Sciatic nerve (tissue), 2 donors: ENCODE measurements around the gene SERP2. TPM values are rescaled to one million over a fixed set of nuclear protein-coding genes. Genes with fewer than 3 reads are reported as not detected.

Experiments used
- ATAC-seq: fragments of 200-7000 bp; cut with Tn5 transposase; one replicate; pipeline ENCODE4 v1.9.1; 2020; ENCODE audit warnings: mild to moderate bottlenecking, moderate library complexity
- DNase-seq: peaks from one replicate; pipeline ENCODE4 v3.0.0-alpha.2; 2020; ENCODE audit warnings: low spot score
- intact Hi-C: fragments of 100-400 bp; cut with DNase I; formaldehyde crosslinking; loops from one replicate; pipeline ENCODE4 v1.14.2; 2022
- total RNA-seq: library from RNA; stranded (reverse); fragmentation: NEBNext Ultra II Directional; extraction: Animal tissue kit (Norgen Biotek cat#: 25700); gene quantifications from one replicate; pipeline ENCODE4 v1.2.1, GENCODE V29; 2021
- donor health status: DM: no; HTN: no; CAD: no.
- donor health status: DM: no; HTN: no; CAD: no.

SERP2 gene
- total RNA-seq, 1 donor from 2014 or later: 9.6 TPM

DNA sequence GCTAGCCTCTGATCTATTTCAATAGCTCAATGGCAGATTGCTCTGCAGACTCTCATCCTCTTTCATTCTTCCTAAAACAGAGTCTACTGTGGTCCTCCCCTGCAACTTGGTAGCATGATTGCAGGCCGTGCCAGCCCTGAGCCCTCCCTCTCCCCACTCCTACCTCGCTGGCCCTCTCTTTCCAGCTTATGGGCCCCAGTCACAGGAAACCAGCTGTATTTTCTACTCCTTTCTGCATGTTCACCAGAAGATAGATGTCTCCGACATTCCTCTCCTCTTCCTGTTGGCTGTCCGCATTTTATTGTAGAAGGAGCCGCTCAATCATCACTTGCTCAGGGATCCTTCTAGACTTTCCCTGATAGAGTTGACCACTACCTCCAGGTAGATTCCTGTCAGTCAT, 50.2 kb downstream of the SERP2 start:
- ATAC-seq (no peak), DNase-seq (no peak)
- intact Hi-C loops: no loop called here

DNA sequence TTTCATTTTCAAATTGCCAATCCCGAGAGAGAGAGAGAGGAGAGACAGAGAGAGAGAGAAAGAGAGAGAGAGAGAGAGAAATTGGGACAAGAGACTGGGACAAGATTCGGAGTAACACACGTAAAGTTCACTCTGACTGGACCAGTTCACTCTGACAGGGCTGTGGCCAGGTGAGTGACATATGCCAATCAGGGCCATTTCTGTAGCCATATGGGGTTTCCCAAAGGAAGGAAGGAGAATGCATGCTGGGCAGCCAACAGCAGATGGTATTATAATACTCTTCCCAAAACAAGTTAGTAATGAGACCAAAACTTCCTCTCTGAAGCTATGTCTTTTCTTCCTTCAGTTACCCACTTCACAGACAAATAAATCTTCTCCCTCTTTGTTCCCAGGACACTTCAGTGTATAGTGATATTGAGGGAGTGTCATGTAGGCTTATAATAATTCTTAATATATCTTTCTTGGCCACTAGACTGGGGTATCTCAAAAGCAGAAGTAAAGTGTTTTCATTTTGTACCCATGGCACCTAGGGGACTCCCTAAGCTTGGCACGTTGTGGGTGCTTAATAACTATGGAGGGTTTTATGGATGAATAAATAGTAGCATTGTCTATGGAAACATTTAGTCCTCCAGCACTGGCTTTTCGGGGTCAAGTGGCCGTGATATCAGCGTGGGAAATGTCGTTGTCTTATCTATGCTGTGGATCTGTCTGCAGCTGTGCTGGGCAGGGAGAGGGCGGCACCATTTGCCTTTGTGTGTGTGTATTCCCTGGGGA, 51.6 kb downstream of the SERP2 start:
- no peak for ATAC-seq

DNA sequence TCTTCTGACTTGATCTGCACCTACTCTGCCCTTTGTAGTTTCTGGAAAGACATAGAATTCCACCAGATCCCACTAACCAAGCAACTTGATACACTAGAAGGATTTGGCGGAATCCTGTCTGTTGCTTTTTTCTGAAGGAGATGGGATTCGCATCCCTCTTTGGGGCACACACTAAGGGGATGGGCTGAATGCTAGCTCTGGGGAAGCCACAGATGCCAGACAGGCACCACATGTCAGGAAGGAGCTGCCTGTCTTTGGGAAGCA, 52.1 kb downstream of the SERP2 start:
- intact Hi-C loops: no loop called here
- no peak for ATAC-seq

More for the DNA sequence above, 51.6 kb downstream of the SERP2 start:
- no peak for DNase-seq
- intact Hi-C loops: no loop called here

DNA sequence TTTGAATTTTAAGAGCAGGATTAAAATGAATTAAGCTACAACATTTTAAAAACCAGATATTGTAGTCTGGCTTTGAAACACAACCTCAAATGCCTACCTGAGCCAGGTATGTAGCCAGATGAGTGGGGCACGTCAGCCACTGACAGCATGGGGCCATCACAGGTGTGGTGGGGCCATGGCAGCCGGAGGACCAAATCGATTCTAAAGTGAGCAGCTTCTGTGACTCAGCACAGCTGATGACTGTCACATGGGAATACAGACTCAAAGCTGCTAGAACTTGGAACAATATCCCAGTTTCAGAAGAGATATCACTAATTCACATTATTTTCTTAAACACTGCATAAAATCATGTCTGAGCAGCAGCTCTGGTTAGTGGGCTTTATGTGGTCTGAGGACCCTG, 52.8 kb downstream of the SERP2 start:
- ATAC-seq (no peak), DNase-seq (no peak)
- intact Hi-C loops: no loop called here

More for the DNA sequence above, 52.1 kb downstream of the SERP2 start:
- no peak for DNase-seq

DNA sequence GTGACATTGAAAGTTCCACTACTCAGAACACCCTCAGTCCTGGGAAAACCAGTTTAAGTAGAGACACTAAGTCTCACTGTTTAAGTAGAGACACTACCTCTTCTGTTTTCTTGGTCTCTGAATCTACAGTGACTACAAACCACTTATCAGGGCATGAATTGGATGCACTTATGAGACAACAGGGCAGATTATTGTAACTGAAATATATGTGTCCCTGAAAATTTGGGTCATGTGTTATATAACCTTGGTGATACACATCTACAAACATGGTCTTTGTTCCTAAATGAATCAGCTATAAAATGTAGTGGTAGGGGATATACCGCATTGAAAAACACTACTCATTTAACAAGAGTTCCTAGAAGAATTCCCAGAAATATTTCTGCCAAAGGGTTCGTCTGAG, 55.7 kb downstream of the SERP2 start:
- no peak for DNase-seq
- intact Hi-C loops: no loop called here
- no peak for ATAC-seq

DNA sequence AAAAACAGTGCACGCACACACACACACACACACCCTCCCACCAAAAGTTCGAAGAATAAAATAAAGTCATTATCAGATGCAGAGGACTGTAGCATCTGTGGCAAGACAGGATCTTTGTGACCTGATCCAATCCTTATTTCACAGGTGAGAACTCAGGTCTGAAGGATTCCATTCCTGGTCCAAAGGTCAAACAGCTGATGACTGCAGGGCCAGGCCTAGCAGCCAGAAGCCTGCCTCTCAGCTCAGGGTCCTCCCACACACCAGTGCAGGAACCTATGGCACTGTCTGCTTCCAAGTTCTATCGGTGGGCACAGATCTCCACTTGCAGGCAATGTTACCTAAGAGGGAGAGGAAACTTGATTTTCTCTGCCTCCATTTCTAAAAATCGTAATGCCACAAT, 57.5 kb downstream of the SERP2 start:
- intact Hi-C loops: loop anchor here (10.0 kb wide), 2 partner anchors 386 to 526 kb away; no protein-coding TSS in a partner anchor
- DNase-seq (no peak), ATAC-seq (no peak)

DNA sequence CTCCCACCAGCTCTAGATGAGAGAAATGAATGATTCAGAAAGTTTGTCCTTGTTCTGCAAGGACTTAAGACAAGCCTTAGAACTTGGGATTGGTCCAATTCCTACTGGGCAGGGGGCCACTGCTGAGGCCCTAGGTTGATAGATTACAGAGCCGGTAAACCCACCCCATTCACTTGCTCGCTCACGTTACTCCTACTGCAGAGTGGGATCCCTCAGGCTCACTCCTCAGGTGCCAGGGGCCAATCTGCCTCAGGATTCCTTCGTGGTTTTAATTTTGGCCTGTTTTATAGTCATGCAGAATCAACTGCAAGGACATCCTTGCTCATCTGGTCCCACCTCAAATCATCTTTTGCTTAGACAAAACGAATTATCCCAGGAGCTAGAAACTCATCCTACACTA, 59.0 kb downstream of the SERP2 start:
- DNase-seq (no peak), ATAC-seq (no peak)
- intact Hi-C loops: loop anchor here (10.0 kb wide), 2 partner anchors 388 to 528 kb away; no protein-coding TSS in a partner anchor

DNA sequence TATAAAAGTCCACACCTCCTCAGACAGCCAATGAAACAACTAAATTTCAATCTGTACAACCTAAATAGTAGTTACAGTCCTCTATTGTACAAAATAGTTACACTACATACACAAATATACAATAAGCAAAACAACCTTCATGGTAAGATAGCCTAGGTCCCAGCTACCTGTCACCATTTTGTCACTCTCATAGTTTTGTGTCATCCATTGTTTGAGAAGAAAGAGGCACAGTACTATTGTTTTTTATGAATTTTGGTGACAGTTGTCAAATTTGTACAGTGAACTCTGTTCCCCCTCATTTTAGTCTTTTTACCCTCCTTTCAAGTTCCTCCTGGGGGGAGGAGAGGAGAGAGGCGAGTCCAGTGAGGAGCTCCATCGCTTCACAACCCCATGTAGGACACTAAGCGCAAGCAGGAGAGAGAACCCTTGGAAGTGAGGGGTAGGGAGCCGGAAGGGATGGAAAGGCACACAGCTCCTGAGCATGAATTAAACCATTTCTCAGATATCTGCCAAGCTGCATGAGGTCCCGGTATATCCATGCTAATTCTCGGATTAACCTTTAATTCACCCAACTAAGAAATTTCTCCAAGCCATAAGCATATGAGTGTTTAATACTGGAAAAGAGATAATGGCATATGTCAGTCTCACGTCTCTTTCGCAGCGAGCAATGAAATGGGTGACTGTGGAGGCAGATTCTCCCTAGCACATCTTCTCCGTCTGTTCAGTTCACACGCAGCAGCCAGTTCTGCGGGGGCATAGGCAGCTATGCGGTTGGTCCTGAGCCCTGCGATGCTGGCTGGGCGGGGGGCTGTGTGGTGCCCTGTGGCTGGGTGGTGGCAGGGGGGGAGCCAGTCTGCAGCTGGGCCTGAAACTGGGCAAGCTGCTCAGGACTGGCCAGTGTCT, 60.5 kb downstream of the SERP2 start:
- intact Hi-C loops: loop anchor here (10.0 kb wide), 2 partner anchors 389 to 529 kb away; no protein-coding TSS in a partner anchor
- ATAC-seq: no peak
- no peak for DNase-seq

DNA sequence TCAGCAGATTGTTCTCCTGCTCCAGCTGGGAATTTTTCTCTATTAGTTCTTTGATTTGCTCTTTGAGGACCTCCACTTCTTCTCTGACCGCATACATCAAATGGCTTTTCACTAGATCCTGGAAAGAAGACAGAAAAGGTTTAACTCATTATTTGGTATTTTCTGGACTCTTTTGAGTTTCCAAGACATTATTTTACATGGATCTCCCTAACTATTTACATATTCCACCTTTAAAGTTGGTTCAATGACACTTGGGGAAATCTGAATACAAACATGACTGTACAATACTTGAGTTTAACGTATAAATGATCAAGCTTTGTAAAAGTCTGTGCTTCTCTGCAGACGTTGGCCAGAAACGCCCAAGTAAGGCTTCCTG, 61.1 kb downstream of the SERP2 start:
- no peak for DNase-seq
- intact Hi-C loops: loop anchor here (10.0 kb wide), 2 partner anchors 390 to 530 kb away; no protein-coding TSS in a partner anchor
- ATAC-seq: no peak

DNA sequence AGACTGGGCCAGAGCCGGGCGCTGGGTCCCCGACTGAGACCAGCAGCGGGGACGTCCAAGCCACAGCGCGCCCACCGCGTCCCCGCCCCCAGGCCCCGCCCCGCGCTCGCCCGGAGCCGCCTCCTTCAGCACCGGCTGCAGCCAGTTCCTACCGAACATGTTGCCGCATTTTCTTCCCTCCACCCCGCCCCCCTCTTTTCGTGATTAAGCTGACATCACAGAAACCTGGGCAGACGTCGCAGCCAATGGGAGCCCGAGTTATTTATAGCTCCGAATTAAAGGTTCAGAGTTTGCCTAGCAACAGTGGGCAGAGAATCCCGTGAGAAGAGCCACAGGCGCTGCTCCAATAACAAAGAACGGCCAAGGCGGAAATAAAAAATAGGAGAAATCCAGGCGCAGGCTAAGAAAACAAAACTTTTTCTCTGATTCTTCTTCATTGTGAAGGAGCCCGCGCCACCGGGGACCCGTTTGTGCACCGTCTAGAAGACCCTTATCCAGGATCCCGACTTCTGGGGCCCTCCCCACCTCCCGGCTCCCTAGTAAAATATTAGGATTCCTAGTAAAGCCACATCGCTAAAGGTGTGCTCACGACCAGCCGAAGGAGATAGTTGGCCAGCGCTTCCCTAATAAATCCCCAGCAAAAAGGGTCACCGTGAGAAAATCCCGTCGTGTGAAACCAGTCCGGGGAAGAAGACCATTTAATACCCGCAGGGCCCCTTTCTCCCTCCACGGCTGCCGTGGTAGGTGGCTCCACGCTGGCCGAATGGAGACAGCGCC, 61.7 kb downstream of the SERP2 start:
- peak; percentile 97 for DNase-seq
- ATAC-seq: peak; percentile 88
- intact Hi-C loops: loop anchor here (10.0 kb wide), 2 partner anchors 391 to 531 kb away; no protein-coding TSS in a partner anchor

DNA sequence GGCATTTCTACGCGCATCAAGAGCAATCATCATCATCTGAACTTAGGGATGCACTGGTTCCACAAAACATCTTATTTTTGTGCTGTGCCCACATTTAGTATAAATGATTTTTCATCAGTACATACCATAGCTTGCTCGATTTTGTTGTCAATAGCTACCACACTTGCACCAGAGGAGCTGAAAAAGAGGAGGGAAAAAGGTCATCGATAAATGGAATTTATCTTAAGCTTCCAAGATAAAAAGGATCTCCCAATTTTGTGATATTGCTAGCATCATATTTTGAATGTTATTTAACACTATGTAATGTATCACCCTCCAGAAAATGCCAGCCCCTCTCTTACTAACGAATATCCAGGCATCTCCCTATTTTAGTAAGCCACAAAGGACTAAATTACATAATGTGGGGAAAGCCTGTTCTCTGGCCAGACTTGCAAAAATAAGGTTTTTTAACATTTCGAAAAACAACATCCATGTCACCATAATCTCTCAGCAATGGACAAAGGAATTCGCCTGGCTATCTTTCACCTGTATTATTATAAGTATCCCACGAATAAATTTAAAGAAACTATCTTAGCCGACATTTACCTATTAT, 62.4 kb downstream of the SERP2 start:
- intact Hi-C loops: loop anchor here (10.0 kb wide), 2 partner anchors 391 to 531 kb away; no protein-coding TSS in a partner anchor
- DNase-seq (no peak), ATAC-seq (no peak)

DNA sequence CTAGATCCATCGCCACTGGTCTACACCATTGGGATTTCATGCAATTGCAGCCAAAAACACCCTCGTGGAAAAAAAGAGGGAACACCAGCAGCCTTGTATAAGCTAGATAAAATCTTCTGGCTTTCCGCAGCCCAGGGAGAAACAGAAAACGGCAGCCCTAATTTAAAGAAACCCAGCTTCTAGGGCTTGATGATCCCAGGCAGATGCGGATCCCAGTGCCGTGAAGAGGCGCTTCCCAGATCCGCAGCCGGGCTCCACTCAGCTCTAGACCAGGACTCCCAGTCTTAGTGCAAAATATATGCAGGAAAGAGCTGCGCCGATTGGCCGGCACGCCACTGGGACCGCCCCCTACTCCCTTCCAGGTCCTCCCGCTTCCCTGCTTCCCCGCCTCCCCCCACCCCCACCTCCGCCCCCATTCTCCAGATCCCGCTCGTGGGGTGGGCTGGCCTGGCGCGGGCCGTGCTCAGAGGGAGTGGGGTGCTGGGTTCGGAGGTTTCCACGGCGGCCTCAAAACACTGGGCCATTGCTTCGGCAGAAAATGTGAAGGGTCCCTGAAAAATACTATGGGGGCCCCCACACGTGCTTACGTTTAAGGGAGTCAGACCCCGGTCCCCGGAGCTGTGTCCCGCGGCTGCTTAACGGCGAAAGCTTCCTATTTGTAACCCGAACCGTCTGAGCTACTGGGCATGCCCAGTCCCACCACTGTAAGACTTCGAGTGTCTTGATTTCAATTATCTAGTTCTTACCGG, 63.1 kb downstream of the SERP2 start:
- ATAC-seq (peak; percentile 95), DNase-seq (peak; percentile 96)
- intact Hi-C loops: loop anchor here (10.0 kb wide), 2 partner anchors 392 to 532 kb away; no protein-coding TSS in a partner anchor

DNA sequence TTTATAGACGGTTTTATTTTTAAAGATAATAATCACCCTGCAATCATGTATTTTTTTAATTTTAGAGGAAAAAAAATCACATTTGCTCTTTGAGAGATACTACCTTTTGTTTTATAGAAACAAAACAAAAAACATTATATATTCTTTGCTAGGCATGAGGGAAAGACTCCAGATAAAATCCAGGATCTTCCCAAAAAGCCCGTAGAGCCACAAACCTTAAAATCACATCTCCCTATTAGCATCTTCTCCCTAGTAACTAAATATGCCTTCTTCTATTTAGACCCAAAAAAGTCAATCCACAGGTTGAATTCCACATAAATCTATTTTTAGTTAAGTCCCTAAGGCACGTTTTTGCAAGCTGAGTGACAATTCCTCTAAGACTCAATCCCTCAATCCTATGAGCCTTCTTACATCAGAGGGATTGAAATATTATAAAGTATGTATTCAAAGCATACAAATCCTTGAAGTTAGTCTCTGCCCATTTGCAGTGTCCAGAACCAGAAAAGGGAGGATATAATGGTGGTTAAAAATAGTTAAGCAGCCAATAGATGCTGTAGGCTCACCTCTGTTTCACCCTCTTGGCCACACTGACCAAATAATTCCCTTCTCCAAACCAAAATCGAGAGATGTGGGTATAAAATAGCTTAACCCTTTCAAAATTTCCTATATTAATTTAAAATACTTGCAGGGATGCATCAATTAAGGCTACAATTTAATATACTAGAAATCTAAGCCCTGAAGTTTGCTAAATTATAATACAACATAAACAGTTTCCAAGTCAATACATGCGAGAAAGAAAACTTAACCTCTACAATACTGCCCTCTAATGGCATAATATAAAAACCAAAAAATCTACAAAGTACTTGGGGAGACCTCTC, 64.0 kb downstream of the SERP2 start:
- DNase-seq: no peak
- ATAC-seq: no peak
- intact Hi-C loops: loop anchor here (10.0 kb wide), 2 partner anchors 393 to 533 kb away; no protein-coding TSS in a partner anchor

DNA sequence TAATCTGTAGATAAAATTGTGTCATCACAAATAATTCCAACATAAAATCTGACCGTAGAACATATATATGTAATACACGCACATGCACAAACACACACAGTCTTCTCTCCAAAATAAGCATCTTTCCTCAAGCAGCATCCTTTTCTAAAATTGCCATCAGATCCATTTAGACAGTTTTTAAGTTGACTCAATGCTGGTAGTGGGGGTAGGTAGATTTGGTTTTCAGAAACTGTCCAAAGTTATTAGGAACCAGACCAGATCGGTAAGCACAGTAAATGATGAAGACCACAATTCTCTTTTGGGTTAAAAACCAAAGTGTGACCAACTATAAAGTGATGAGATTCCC, 64.6 kb downstream of the SERP2 start:
- no peak for ATAC-seq
- DNase-seq: no peak
- intact Hi-C loops: loop anchor here (10.0 kb wide), 2 partner anchors 393 to 533 kb away; no protein-coding TSS in a partner anchor

DNA sequence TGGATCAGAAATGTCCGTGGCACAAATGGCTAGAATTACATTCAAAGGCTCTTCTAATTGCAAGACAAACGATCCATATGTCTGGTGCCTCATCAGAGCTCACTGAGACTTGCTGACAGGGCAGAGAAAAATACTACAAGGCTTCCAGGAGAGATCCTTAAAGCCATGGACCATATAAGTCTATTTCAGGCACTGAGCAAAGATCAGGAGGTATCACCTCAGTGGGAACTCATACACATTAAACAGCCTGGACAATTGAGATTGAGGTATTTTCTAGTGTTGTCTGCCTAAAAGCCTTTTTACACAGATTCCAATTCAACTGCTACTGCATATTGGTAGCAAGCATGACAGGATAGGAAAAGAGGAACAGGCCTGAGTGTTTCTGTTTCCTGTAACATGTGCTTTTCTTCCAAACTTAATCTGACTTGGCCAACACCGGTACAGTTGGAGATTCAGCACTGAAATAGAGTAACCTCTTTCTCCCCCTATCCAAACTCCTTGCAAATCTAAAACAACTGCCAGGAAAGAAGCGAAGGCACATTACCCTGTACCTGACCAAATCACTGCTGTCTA, 65.9 kb downstream of the SERP2 start:
- intact Hi-C loops: loop anchor here (10.0 kb wide), 2 partner anchors 395 to 535 kb away; no protein-coding TSS in a partner anchor
- no peak for ATAC-seq
- no peak for DNase-seq

DNA sequence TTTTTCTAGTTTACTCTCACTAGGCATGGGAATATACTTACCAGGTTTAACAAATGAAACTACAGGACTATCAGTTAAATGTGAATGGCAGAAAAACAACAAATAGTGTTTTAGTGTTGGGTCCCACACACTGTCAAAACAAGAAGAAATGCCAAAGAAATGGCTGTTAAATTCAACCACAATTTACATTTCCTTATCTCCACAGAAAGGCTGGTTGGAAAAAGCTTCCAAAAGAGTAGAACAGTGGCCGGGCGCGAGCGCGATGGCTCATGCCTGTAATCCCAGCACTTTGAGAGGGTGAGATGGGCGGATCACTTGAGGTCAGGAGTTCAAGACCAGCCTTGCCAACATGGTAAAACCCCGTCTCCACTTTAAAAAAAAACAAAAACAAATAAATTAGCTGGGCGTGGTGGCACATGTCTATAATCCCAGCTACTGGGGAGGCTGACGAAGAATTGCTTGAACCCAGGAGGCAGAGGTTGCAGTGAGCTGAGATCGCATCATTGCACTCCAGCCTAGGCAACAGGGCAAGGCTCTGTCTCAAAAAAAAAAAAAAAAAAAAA, 66.5 kb downstream of the SERP2 start:
- intact Hi-C loops: no loop called here
- DNase-seq: no peak
- ATAC-seq: no peak
